LNCaP clone FGC (cell line): ENCODE measurements around the gene EMX1.

Experiments used
- DNase-seq: peaks from one replicate; pipeline ENCODE4 v3.0.0-alpha.2; 2011; ENCODE audit warnings: low read depth
- H3K4me3 ChIP-seq: 2 replicates; pipeline ENCODE4 v1.5.1; 2011; ENCODE audit warnings: mild to moderate bottlenecking, low read depth, low read length, control low read depth
- CTCF ChIP-seq: IDR thresholded peaks from 2 replicates; pipeline ENCODE4 v1.5.1; 2012; ENCODE audit warnings: mild to moderate bottlenecking; ENCODE audit not compliant: control insufficient read depth, insufficient read depth; ENCODE audit errors: extremely low read depth

Gene EMX1

GRCh38 chr2:72954376-72955227, 37.3 kb downstream of the EMX1 start:
- TF ChIP-seq CTCF = no peak
- DNase-seq = no peak
- no peak overlapping the region for H3K4me3 ChIP-seq

- TF ChIP-seq CTCF = no peak
- no peak overlapping the region for H3K4me3 ChIP-seq
- no peak for DNase-seq
Observed at GRCh38 chr2:72955228-72956049, 38.1 kb downstream of the EMX1 start.

- TF ChIP-seq CTCF = no peak
- DNase-seq = no peak
- no peak overlapping the region for H3K4me3 ChIP-seq
Observed at GRCh38 chr2:72956050-72956395, 38.7 kb downstream of the EMX1 start.

- no peak overlapping the region for H3K4me3 ChIP-seq
- DNase-seq = no peak
- TF ChIP-seq CTCF = no peak
Observed at GRCh38 chr2:72956936-72957335, 39.6 kb downstream of the EMX1 start.

- DNase-seq = no peak
- TF ChIP-seq CTCF = no peak
- no peak overlapping the region for H3K4me3 ChIP-seq
Observed at GRCh38 chr2:72958542-72959385, 41.4 kb downstream of the EMX1 start.

- no peak overlapping the region for H3K4me3 ChIP-seq
- no peak for DNase-seq
- no peak for TF ChIP-seq CTCF
Observed at GRCh38 chr2:72959554-72959953, 42.2 kb downstream of the EMX1 start.
